Measurements from ENCODE around the gene TRMO. TPM values are rescaled to one million over a fixed set of nuclear protein-coding genes. Genes with fewer than 3 reads are reported as not detected.

TRMO gene
- total RNA-seq, 1 experiment from 2014 or later, result 8.6 TPM

DNA sequence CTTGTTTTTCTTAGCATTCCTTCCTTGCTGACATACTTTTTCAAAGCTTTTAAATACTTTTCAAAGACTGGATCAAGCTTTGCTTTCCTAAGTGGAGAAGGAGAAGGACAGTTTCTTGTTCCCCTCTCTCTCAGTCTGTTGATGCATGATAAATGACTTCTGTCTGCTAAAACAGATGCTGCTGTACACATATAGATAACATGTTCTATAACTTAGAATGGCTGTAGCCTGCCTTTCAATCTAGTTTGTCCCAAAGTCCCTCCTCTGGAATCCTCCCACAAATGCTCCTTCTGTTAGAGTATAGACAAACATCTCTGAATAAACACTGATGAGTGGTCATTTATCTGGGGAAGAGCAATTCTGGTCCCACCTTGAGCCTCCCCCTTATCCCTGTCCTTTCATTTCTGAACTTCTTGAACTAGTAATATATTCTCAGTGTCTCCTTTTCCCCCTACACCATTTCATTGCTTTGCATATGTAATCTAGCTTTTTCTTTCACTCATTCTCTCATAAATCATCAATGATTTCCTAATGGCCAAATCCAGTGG, 21.1 kb upstream of the TRMO start:
- Histone ChIP-seq H4K5ac (ENCODE audit: insufficient read length, low read depth, low read length) (no peak overlapping the region), H2BK15ac (ENCODE audit: low read depth, low read length) (no peak overlapping the region), H3K4ac (ENCODE audit: low read depth, low read length) (no peak overlapping the region), H2BK12ac (ENCODE audit: insufficient read length, low read depth, low read length) (no peak overlapping the region), H3K27ac (ENCODE audit: insufficient read length, low read depth, low read length) (no peak overlapping the region), H3K18ac (ENCODE audit: insufficient read length, low read depth, low read length) (no peak overlapping the region), H3K4me1 (ENCODE audit: insufficient read depth, low read length) (no peaks in the 10 kb centered on the region), H3K27me3 (ENCODE audit: insufficient read depth, low read length) (peaks cover 4% of the 10 kb centered on the region; the same call in 1 of the 2 replicates), H2AFZ (ENCODE audit: low read length) (no peak overlapping the region), H3K9me3 (ENCODE audit: control insufficient read depth, low read depth, low read length) (no peaks in the 10 kb centered on the region), H4K8ac (replicated peaks; ENCODE audit: insufficient read length, low read depth, low read length) (no peak overlapping the region), H2BK5ac (ENCODE audit: insufficient read length, low read length) (no peak overlapping the region), H4K20me1 (ENCODE audit: control insufficient read depth, insufficient read depth, insufficient read length) (no peaks in the 10 kb centered on the region), H3K23ac (ENCODE audit: insufficient read length, low read depth, low read length) (no peak overlapping the region), H3K14ac (ENCODE audit: insufficient read depth, low read length) (no peak overlapping the region), H4K91ac (ENCODE audit: insufficient read length, low read depth, low read length) (no peak overlapping the region), H3K4me2 (ENCODE audit: insufficient read depth, insufficient read length, low read length) (no peak overlapping the region), H3K9ac (ENCODE audit: extremely low read depth, insufficient read length, low read length) (no peak overlapping the region), H3K56ac (ENCODE audit: insufficient read length, low read depth, low read length) (no peak overlapping the region), H3T11ph (ENCODE audit: low read length) (no peak overlapping the region), H3K79me2 (ENCODE audit: insufficient read depth, low read length) (no peaks in the 10 kb centered on the region), H3K23me2 (ENCODE audit: insufficient read length, low read depth, low read length, poor library complexity, severe bottlenecking) (no peaks in the 10 kb centered on the region), H3K79me1 (ENCODE audit: insufficient read depth, low read depth, low read length, poor library complexity, severe bottlenecking) (no peaks in the 10 kb centered on the region), H2BK20ac (ENCODE audit: low read depth, low read length, poor library complexity, severe bottlenecking) (no peak overlapping the region), H2AK5ac (ENCODE audit: insufficient read length, low read length) (no peak overlapping the region), H2BK120ac (ENCODE audit: low read depth, low read length, poor library complexity, severe bottlenecking) (no peak overlapping the region)
- Mint-ChIP-seq H3K4me1 (no peaks in the 10 kb centered on the region), H3K27ac (no peak overlapping the region), H3K4me3 (no peak overlapping the region), H3K9me3 (no peaks in the 10 kb centered on the region), H3K27me3 (ENCODE audit: low read depth) (peaks cover 31% of the 10 kb centered on the region), H3K36me3 (ENCODE audit: insufficient read depth in 1 of 3, low read depth in 3 of 3) (no peaks in the 10 kb centered on the region)
- TF ChIP-seq, protein P1, sequence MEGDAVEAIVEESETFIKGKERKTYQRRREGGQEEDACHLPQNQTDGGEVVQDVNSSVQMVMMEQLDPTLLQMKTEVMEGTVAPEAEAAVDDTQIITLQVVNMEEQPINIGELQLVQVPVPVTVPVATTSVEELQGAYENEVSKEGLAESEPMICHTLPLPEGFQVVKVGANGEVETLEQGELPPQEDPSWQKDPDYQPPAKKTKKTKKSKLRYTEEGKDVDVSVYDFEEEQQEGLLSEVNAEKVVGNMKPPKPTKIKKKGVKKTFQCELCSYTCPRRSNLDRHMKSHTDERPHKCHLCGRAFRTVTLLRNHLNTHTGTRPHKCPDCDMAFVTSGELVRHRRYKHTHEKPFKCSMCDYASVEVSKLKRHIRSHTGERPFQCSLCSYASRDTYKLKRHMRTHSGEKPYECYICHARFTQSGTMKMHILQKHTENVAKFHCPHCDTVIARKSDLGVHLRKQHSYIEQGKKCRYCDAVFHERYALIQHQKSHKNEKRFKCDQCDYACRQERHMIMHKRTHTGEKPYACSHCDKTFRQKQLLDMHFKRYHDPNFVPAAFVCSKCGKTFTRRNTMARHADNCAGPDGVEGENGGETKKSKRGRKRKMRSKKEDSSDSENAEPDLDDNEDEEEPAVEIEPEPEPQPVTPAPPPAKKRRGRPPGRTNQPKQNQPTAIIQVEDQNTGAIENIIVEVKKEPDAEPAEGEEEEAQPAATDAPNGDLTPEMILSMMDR (conservative IDR thresholded peaks at IDR 0.05), result no peak
- no peak for DNase-seq

All from H9 (cell line).